Naive B cell (primary cell): ENCODE data around the gene CHRM2. TPM values are rescaled to one million over a fixed set of nuclear protein-coding genes. Genes with fewer than 3 reads are reported as not detected.

Source experiments
- ATAC-seq, 2 donors: fragments of 150-1000 bp; cut with Tn5 transposase; 2 replicates each; pipeline ENCODE4 v1.10.0; 2021; ENCODE audit warnings: low read depth in 2 of 2, mild to moderate bottlenecking in 2 of 2, moderate library complexity in 2 of 2
- DNase-seq: peaks from one replicate; pipeline ENCODE4 v3.0.0; 2022
- H3K27ac Mint-ChIP-seq, 6 donors: one replicate each; pipeline ENCODE4 v1.8.0; 2020 to 2022; ENCODE audit warnings: mild to moderate bottlenecking in 6 of 6, mixed read lengths in 6 of 6, moderate library complexity in 5 of 6, inconsistent platforms in 2 of 6
- H3K27me3 Mint-ChIP-seq, 3 donors: one replicate each; pipeline ENCODE4 v1.8.0; 2021 to 2022; ENCODE audit warnings: mixed read lengths in 3 of 3, mild to moderate bottlenecking in 1 of 3
- H3K36me3 Mint-ChIP-seq, 2 donors: one replicate each; pipeline ENCODE4 v1.8.0; 2020 to 2022; ENCODE audit warnings: mixed read lengths in 2 of 2, inconsistent platforms in 1 of 2, mild to moderate bottlenecking in 1 of 2
- H3K4me1 Mint-ChIP-seq, 3 donors: one replicate each; pipeline ENCODE4 v1.8.0; 2020 to 2022; ENCODE audit warnings: mixed read lengths in 3 of 3, inconsistent platforms in 1 of 3, mild to moderate bottlenecking in 1 of 3, moderate library complexity in 1 of 3
- H3K4me3 Mint-ChIP-seq, 8 donors: one replicate each; pipeline ENCODE4 v1.8.0; 2020 to 2022; ENCODE audit warnings: mild to moderate bottlenecking in 8 of 8, mixed read lengths in 8 of 8, moderate library complexity in 8 of 8, inconsistent platforms in 2 of 8
- H3K9me3 Mint-ChIP-seq, 7 donors: one replicate each; pipeline ENCODE4 v1.8.0; 2020 to 2022; ENCODE audit warnings: mixed read lengths in 7 of 7, mild to moderate bottlenecking in 5 of 7, inconsistent platforms in 2 of 7, moderate library complexity in 1 of 7
- polyA plus RNA-seq, 6 donors: library from polyadenylated mRNA; unstranded; fragments of 300-500 nt; fragmentation: Illumina TruSeq; gene quantifications; one replicate each; pipeline ENCODE4 v1.2.3, GENCODE V29; 2021; ENCODE audit warnings: low read depth in 6 of 6

CHRM2 gene
- polyA plus RNA-seq, 6 donors from 2014 or later, result not detected

GRCh38 chr7:136874393-136875032, 6.1 kb downstream of the CHRM2 start:
- ATAC-seq, result no peak
- Mint-ChIP-seq H3K4me1 (no peaks in the 10 kb centered on the region), H3K36me3 (peaks cover 0 to 6% of the 10 kb centered on the region in 2 donors), H3K27ac (no peak overlapping the region), H3K4me3 (no peak overlapping the region), H3K9me3 (peaks cover 0 to 7% (median 0%) of the 10 kb centered on the region in 7 donors), H3K27me3 (peaks cover 21 to 31% (median 27%) of the 10 kb centered on the region in 3 donors)
- DNase-seq, result no peak

DNA sequence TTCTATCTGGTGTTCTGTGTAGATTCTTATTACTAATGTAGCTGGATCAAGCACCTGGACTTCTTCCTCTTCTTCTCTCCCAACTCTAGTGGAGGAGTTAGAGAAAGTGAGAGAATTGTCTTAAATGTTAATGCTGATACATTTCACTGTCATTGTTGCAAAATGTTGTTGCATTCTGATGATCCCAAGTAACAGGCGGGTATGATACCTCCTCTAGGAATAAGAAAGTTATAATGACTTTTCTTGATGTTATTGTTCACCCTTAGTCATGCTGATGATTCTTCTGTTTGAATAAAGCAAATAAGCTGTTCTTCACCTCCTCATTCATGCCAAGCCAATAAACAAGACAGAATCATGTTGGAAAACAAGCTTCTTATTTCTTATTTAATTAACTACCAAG, 9.1 kb downstream of the CHRM2 start:
- H3K9me3 Mint-ChIP-seq, result peaks cover 0 to 4% (median 0%) of the 10 kb centered on the region in 7 donors
- DNase-seq, result no peak
- no peak for ATAC-seq
- H3K27me3 Mint-ChIP-seq, result peaks cover 0 to 7% (median 4%) of the 10 kb centered on the region in 3 donors
- H3K4me3 Mint-ChIP-seq, result no peak overlapping the region
- no peak overlapping the region for H3K27ac Mint-ChIP-seq
- H3K36me3 Mint-ChIP-seq, result no peaks in the 10 kb centered on the region
- no peaks in the 10 kb centered on the region for H3K4me1 Mint-ChIP-seq

DNA sequence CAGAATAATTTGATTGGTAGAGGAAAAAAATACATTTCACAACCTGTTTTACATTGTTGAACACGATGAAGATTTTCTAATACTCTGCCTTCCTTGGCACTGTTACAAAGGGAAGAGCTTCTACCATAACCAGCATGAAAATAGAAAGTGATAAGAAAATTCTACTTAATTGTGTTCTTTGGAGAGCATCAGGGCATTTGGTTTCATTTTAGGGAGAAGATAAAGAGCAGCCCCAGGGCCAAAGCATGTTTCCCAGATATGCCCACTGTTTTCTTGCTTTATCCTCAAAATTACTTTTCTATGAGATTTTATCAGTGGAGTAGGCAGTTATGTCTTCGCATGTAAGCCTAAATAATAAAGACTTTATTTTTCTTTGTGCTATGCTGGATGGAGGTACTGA, 9.5 kb downstream of the CHRM2 start:
- H3K27ac Mint-ChIP-seq, result no peak overlapping the region
- H3K9me3 Mint-ChIP-seq, result peaks cover 0 to 4% (median 0%) of the 10 kb centered on the region in 7 donors
- H3K4me1 Mint-ChIP-seq, result no peaks in the 10 kb centered on the region
- peaks cover 0 to 4% (median 0%) of the 10 kb centered on the region in 3 donors for H3K27me3 Mint-ChIP-seq
- no peak for DNase-seq
- no peak for ATAC-seq
- H3K4me3 Mint-ChIP-seq, result no peak overlapping the region
- no peaks in the 10 kb centered on the region for H3K36me3 Mint-ChIP-seq

DNA sequence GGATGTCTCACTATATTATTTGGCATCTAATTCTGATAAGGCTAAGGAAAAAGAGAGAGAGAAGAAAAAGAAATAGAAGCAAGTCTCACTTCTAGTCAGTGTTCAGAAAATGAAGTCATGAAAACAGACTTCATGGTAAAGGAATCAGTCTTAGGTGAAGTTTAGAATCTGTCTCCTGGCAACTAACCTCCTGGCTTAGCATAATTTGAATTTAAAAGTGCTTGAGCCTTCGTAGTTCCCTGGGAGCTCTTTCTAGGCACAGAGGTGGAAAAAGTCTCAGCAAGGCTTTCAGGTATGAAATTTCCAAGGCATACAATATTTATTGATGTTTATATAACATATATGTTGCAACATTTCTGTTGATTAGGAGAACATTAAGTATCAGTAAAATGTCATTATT, 10.4 kb downstream of the CHRM2 start:
- no peaks in the 10 kb centered on the region for H3K27me3 Mint-ChIP-seq
- no peaks in the 10 kb centered on the region for H3K4me1 Mint-ChIP-seq
- no peak overlapping the region for H3K27ac Mint-ChIP-seq
- no peak overlapping the region for H3K4me3 Mint-ChIP-seq
- H3K9me3 Mint-ChIP-seq, result peaks cover 0 to 4% (median 0%) of the 10 kb centered on the region in 7 donors
- ATAC-seq, result no peak
- H3K36me3 Mint-ChIP-seq, result no peaks in the 10 kb centered on the region
- DNase-seq, result no peak

DNA sequence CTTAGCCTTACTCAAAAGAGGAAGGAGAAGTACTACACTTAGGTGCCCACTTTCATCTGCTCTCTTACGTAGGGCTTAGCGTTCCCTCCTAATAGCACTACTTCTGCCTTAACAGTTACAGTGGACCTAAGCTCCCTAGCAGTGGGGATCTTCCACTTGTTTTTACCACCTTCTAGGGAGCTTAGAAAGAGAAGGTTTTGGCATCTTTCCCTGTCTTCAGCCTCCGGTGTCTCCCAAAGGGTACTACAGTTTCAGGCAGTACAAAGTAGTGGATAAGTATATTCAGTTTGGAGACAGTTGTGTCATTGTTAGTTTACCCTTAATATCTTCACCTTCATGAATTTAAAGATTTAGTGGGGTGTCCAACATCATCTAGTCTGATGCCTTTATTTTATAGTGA, 14.6 kb downstream of the CHRM2 start:
- H3K27ac Mint-ChIP-seq, result no peak overlapping the region
- no peaks in the 10 kb centered on the region for H3K36me3 Mint-ChIP-seq
- H3K27me3 Mint-ChIP-seq, result no peaks in the 10 kb centered on the region
- peaks cover 0 to 4% (median 0%) of the 10 kb centered on the region in 7 donors for H3K9me3 Mint-ChIP-seq
- no peaks in the 10 kb centered on the region for H3K4me1 Mint-ChIP-seq
- no peak for ATAC-seq
- no peak overlapping the region for H3K4me3 Mint-ChIP-seq
- no peak for DNase-seq

GRCh38 chr7:136884492-136884891, 16.0 kb downstream of the CHRM2 start:
- Mint-ChIP-seq H3K4me1 (no peaks in the 10 kb centered on the region), H3K4me3 (no peak overlapping the region), H3K27me3 (no peaks in the 10 kb centered on the region), H3K36me3 (no peaks in the 10 kb centered on the region), H3K27ac (no peak overlapping the region), H3K9me3 (peaks cover 0 to 7% (median 2%) of the 10 kb centered on the region in 7 donors)
- ATAC-seq (no peak), DNase-seq (no peak)

DNA sequence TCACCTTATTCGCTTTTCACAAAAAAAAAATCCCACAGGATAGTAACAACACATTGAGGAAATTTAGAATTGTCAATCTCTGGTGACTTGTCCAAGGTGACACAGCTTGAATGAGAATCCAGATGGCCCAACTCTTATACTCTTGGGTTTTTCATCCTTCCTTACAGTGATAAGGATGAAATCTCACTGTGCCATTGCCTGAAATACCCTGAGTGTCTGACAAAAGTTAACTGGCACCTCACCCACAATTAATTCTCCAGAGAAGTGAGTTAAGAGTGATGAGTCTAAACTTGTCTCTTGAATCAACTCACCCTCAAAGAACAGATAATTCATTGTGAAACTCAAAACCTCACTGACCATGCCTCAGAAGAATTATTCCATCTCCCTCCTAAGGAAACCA, 18.9 kb downstream of the CHRM2 start:
- no peak overlapping the region for H3K27ac Mint-ChIP-seq
- H3K27me3 Mint-ChIP-seq, result no peaks in the 10 kb centered on the region
- H3K4me1 Mint-ChIP-seq, result no peaks in the 10 kb centered on the region
- no peak for ATAC-seq
- H3K9me3 Mint-ChIP-seq, result peaks cover 0 to 7% (median 2%) of the 10 kb centered on the region in 7 donors
- H3K4me3 Mint-ChIP-seq, result no peak overlapping the region
- DNase-seq, result no peak
- H3K36me3 Mint-ChIP-seq, result no peaks in the 10 kb centered on the region

- ATAC-seq (no peak), DNase-seq (no peak)
- Mint-ChIP-seq H3K36me3 (no peaks in the 10 kb centered on the region), H3K9me3 (peaks cover 0 to 9% (median 3%) of the 10 kb centered on the region in 7 donors), H3K27me3 (no peaks in the 10 kb centered on the region), H3K4me3 (no peak overlapping the region), H3K4me1 (no peaks in the 10 kb centered on the region), H3K27ac (no peak overlapping the region)
These were observed 21.9 kb downstream of the CHRM2 start for GRCh38 chr7:136890399-136890798.

- Mint-ChIP-seq H3K4me3 (no peak overlapping the region), H3K9me3 (peaks cover 2 to 13% (median 4%) of the 10 kb centered on the region in 7 donors), H3K27me3 (no peaks in the 10 kb centered on the region), H3K36me3 (no peaks in the 10 kb centered on the region), H3K4me1 (no peaks in the 10 kb centered on the region), H3K27ac (no peak overlapping the region)
- ATAC-seq, result no peak
- DNase-seq, result no peak
These were observed 23.4 kb downstream of the CHRM2 start for GRCh38 chr7:136891850-136892249.

- no peaks in the 10 kb centered on the region for H3K4me1 Mint-ChIP-seq
These were observed 26.3 kb downstream of the CHRM2 start for GRCh38 chr7:136894789-136895188.

GRCh38 chr7:136897676-136898075, 29.2 kb downstream of the CHRM2 start:
- no peak for ATAC-seq
- H3K27me3 Mint-ChIP-seq, result no peaks in the 10 kb centered on the region
- H3K4me3 Mint-ChIP-seq, result no peak overlapping the region
- H3K36me3 Mint-ChIP-seq, result no peaks in the 10 kb centered on the region
- peaks cover 0 to 13% (median 3%) of the 10 kb centered on the region in 7 donors for H3K9me3 Mint-ChIP-seq
- DNase-seq, result no peak
- no peaks in the 10 kb centered on the region for H3K4me1 Mint-ChIP-seq
- H3K27ac Mint-ChIP-seq, result no peak overlapping the region

More at GRCh38 chr7:136894789-136895188, 26.3 kb downstream of the CHRM2 start:
- no peaks in the 10 kb centered on the region for H3K27me3 Mint-ChIP-seq
- ATAC-seq (no peak), DNase-seq (no peak)
- H3K9me3 Mint-ChIP-seq, result peaks cover 0 to 13% (median 3%) of the 10 kb centered on the region in 7 donors
- H3K4me3 Mint-ChIP-seq, result no peak overlapping the region
- no peaks in the 10 kb centered on the region for H3K36me3 Mint-ChIP-seq
- no peak overlapping the region for H3K27ac Mint-ChIP-seq

- Mint-ChIP-seq H3K27me3 (no peaks in the 10 kb centered on the region), H3K36me3 (no peaks in the 10 kb centered on the region), H3K27ac (no peak overlapping the region), H3K4me3 (no peak overlapping the region), H3K4me1 (no peaks in the 10 kb centered on the region), H3K9me3 (peaks cover 0 to 7% (median 0%) of the 10 kb centered on the region in 7 donors)
- ATAC-seq (no peak), DNase-seq (no peak)
These were observed 31.6 kb downstream of the CHRM2 start for GRCh38 chr7:136900005-136900404.

GRCh38 chr7:136910771-136911170, 42.3 kb downstream of the CHRM2 start:
- DNase-seq, result no peak
- Mint-ChIP-seq H3K9me3 (peaks cover 0 to 4% (median 0%) of the 10 kb centered on the region in 7 donors), H3K4me3 (no peak overlapping the region), H3K27ac (no peak overlapping the region), H3K36me3 (no peaks in the 10 kb centered on the region), H3K27me3 (no peaks in the 10 kb centered on the region), H3K4me1 (no peaks in the 10 kb centered on the region)
- no peak for ATAC-seq

DNA sequence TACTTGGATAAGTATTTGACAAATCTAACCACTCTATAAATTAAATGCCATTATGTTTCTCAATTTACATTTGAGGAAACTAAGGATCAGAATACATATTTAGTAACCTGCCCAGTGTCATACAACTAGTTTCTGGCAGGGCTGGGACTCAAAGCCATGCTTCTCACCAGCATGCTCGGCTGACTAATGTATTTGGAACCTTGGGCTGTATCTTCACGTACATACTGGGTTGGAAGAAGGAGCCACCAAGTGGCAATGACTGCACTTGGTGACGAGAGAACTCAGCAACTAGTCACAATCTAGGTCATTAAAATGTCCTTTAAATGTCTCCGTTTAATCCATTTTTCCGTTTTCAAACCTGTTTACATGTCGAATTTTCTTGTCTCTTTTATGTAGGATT, 42.9 kb downstream of the CHRM2 start:
- H3K36me3 Mint-ChIP-seq, result no peaks in the 10 kb centered on the region
- no peak for DNase-seq
- no peak overlapping the region for H3K27ac Mint-ChIP-seq
- no peaks in the 10 kb centered on the region for H3K4me1 Mint-ChIP-seq
- no peak overlapping the region for H3K4me3 Mint-ChIP-seq
- no peak for ATAC-seq
- peaks cover 0 to 4% (median 0%) of the 10 kb centered on the region in 7 donors for H3K9me3 Mint-ChIP-seq
- no peaks in the 10 kb centered on the region for H3K27me3 Mint-ChIP-seq
